ENCODE data around the gene FRMPD4.

FRMPD4 gene

DNA sequence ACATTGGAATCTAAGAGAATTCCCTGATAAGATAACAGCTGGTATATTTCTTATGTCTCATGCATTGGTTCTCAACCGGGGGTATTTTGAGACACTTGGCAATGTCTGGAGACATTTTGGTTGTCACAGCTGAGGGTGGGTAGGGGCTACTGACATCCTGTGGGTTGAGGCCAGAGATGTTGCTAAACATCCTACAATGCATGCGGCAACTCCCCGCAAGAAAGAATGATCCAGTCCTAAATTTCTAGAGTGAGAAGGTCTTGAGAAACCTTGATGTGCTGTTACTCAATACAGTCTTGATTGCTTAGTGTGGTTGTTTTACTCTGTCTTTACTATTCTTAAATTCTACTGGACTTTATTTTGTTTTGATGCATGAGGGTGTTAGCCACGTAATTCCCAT is 287.2 kb downstream of the FRMPD4 start:
- DNase-seq (ENCODE audit: low read depth in 2 of 2, low spot score in 1 of 2), result no peak

DNA sequence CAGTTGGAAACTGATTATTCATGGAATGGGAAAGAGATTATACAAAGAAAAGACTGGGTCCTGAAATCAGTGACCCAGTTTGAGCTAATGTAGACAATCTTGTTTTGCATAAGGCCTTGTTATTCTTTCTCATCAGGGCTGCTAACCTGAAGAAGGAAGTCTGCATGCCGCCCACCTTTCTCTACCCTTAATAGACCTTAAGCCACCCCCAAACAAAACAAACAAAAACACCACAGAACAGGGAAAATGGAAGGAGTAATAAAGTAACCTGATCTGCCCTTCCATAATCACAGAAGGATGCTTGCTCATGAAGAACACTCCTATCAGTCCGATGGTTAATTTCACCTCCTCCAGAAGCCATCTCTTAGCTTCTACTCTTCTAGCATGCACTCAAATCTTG is 288.1 kb downstream of the FRMPD4 start:
- no peak for DNase-seq (ENCODE audit: low read depth in 2 of 2, low spot score in 1 of 2)

DNA sequence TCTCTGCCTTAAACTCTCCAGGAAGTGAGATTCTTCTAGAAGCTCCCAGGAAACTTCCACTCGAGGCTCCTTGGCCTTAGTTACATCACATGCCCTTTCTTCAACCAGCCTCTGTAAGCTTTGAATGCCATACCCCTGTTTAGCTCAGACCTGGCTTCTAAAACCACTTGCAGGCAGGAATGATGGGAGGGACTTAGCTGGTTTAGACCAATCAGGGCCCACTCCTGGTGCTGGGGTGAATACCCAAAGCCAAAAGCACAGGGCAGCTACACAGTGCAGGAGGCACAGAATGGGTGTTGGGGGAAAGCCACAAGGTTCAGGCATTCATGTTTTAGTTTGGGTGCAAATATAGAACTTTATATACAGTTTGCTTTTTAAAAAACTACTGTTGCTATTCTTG is 296.2 kb downstream of the FRMPD4 start:
- no peak for DNase-seq (ENCODE audit: low read depth in 2 of 2, low spot score in 1 of 2)

- DNase-seq (ENCODE audit: low read depth in 2 of 2, low spot score in 1 of 2), result no peak
Measured at GRCh38 chrX:12439416-12439815, 301.1 kb downstream of the FRMPD4 start.

GRCh38 chrX:12440246-12440645 is 302.0 kb downstream of the FRMPD4 start:
- no peak for DNase-seq (ENCODE audit: low read depth in 2 of 2, low spot score in 1 of 2)

DNA sequence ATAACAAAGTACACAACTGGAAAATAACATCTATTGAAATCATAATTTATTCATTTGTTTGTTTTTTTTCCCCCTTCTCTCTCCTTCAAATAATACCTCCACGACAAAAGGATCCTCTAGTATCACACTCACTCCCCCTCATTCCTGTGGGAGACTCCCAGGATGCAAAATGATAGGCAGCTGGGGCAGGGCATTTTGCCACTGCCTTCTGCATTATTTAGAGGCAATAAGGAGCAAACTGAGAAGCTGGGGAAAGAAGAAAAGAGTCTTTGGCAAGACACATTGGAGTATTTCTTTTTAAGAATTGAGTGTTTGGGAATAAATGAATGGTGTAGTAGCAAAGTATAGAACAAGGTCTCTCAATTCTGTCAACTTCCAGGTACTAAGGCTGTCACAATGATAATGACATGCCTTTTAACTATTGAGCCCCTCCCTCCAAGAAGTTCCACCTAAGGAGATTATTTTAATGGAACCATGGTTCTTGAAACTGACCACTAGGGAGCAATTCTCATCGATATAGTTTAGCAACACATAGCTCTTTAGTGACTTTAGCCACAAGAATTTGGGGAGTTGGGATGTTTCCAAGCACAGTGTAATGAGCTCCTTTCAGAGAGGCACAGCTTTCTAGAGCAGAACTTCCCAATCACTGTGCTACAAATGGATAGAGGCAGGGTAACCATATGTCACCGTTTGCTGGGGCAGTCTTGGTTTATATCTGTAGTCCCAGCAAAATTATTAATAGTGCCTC is 303.3 kb downstream of the FRMPD4 start:
- DNase-seq (ENCODE audit: low read depth in 2 of 2, low spot score in 1 of 2), result no peak

- DNase-seq (ENCODE audit: low read depth in 2 of 2, low spot score in 1 of 2), result no peak
Measured at GRCh38 chrX:12443534-12444098, 305.3 kb downstream of the FRMPD4 start.

GRCh38 chrX:12446342-12447075 is 308.2 kb downstream of the FRMPD4 start:
- no peak for DNase-seq (ENCODE audit: low read depth in 2 of 2, low spot score in 1 of 2)

DNA sequence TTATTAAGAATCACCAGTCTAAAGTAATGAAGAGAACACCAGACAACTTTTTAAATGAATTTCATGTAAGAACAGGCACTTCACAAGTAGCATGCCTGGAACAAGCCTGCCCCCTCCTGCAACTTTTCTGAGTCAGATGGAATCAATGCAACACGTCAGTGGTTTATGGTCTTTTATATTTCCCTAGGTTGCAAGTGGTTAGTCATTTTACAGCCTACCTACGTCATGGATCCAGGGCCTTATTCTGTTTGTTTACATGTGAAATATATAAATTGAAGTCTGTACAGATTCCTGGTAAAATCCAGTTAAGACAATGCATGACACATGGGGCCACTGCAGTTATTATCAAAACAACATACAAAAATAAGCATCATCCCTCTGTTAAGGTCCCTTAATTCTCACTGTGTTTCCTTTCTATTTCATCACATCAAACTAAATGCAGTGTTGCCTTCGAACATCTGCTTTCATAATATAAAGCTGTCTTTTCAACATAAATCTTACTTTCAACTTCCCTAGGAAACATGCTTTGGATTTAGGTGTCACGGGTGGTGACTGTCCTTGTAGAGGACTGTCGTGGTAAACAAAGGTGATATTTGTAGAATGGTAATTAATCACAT is 309.3 kb downstream of the FRMPD4 start:
- no peak for DNase-seq (ENCODE audit: low read depth in 2 of 2, low spot score in 1 of 2)

DNA sequence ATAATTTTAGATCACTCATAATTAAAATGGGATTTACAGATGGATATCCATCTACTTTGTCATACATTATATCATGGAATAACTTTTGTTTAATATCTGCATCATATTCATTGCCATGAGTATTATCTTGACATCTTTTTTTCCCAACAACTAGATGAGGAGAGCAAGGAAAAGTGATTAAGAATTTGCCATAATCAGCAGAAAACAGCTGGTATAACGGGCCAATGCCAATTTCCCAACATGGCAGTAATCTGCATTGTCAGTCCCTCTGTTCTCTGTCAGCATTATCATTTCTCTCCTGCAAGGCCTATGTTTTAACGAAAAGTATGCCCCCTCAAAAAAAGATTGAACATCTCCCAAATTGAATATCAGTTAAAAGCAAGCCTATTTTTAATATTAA is 314.0 kb downstream of the FRMPD4 start:
- DNase-seq (ENCODE audit: low read depth in 2 of 2, low spot score in 1 of 2), result no peak

DNA sequence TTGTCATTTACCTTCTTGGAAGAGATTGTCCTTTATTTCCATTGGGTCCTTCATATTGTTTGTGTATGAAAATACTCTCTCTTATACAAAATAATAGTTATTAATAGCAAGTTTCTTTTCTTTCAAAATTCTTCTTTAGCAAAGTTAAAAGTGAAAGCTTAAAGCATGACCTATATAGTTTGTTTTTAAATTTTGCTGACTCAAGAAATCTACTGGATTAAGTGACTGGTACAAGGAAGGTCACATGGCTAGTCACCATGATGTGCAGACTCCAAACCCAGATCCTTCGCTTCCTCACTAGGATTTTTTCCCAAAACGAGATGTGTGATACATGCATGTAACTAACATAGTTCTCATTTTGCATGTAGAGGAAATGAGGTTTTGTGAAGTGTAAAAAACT is 322.7 kb downstream of the FRMPD4 start:
- no peak for DNase-seq (ENCODE audit: low read depth in 2 of 2, low spot score in 1 of 2)

GRCh38 chrX:12463052-12463451 is 324.8 kb downstream of the FRMPD4 start:
- no peak for DNase-seq (ENCODE audit: low read depth in 2 of 2, low spot score in 1 of 2)

GRCh38 chrX:12463873-12464272 is 325.6 kb downstream of the FRMPD4 start:
- DNase-seq (ENCODE audit: low read depth in 2 of 2, low spot score in 1 of 2), result no peak

- no peak for DNase-seq (ENCODE audit: low read depth in 2 of 2, low spot score in 1 of 2)
Measured at GRCh38 chrX:12467321-12467720, 329.0 kb downstream of the FRMPD4 start.

- no peak for DNase-seq (ENCODE audit: low read depth in 2 of 2, low spot score in 1 of 2)
Measured at GRCh38 chrX:12469296-12469695, 331.0 kb downstream of the FRMPD4 start.

- no peak for DNase-seq (ENCODE audit: low read depth in 2 of 2, low spot score in 1 of 2)
Measured at GRCh38 chrX:12471061-12471460, 332.8 kb downstream of the FRMPD4 start.

DNA sequence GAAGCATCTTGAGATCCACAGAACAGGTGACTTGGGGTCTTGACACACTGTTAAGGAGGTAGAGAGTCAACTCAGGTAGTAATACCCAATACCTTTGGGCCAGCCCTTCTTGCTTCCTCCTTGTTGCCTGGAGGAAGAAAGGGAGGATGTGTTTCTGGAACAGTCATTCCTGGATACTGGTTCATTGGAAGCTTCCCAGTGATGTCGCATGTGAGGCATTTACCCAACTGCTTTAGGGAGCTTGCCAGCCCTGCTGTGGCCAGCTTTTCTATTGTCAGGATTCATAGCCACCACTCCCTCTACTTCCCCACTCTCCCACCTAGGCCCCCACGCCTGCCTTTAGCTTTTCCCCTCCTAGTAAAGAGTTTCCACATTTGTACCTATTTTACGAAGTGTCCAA is 342.7 kb downstream of the FRMPD4 start:
- DNase-seq (ENCODE audit: low read depth in 2 of 2, low spot score in 1 of 2), result no peak

DNA sequence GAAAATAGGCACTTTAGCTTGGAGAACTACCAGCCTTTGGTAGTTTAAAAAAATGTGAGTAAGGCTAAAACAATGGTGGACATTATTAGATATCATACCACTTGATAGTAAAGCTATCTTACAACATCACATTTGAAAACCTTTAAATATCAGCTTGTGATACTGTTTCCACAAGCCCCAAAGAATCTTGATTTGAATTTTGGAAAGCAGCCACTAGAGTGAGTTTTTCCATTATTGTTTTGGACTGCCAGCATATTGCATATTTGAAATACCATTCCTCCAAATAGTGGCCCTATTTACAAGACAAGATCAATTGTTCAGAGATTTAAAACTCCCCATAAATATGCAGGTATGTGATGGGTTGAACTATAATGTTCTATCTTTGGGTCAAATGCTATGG is 349.9 kb downstream of the FRMPD4 start:
- no peak for DNase-seq (ENCODE audit: low read depth in 2 of 2, low spot score in 1 of 2)

DNA sequence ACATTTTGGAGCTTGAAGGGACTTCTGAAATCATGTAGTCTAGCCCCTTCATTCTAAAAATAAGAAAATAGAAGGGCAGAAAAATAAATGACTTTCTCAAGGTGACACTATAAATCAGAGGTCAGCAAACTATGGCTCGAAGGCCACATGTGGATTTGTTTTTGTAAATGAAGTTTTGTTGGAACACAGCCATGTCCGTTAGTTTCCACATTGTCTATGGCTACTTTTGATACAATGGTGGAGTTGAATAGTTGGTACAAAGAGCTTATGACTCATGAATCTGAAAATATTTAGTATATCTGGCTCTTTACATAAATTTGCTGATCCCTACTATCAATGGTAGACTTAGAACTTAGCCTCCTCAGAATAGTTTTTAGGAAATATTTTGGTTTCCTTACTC is 350.5 kb downstream of the FRMPD4 start:
- DNase-seq (ENCODE audit: low read depth in 2 of 2, low spot score in 1 of 2), result no peak

DNA sequence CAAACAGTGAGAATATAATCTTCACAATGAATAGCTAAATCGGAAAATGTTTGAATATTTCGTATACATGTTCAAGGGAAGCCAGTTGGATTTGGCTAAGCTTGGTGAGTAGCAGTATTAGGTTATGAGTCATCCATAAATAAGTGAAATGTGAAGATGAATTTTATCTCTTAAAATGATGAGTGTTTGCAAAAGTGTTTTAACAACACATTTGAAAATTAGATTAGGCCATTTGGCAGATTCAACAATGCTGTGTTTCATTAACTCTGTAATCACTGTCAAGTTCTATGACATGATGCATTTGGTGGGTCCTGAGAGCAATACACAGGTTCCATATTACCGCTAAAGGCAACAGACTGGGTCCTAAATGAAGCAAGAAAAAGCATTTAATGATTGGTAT is 351.1 kb downstream of the FRMPD4 start:
- no peak for DNase-seq (ENCODE audit: low read depth in 2 of 2, low spot score in 1 of 2)

DNA sequence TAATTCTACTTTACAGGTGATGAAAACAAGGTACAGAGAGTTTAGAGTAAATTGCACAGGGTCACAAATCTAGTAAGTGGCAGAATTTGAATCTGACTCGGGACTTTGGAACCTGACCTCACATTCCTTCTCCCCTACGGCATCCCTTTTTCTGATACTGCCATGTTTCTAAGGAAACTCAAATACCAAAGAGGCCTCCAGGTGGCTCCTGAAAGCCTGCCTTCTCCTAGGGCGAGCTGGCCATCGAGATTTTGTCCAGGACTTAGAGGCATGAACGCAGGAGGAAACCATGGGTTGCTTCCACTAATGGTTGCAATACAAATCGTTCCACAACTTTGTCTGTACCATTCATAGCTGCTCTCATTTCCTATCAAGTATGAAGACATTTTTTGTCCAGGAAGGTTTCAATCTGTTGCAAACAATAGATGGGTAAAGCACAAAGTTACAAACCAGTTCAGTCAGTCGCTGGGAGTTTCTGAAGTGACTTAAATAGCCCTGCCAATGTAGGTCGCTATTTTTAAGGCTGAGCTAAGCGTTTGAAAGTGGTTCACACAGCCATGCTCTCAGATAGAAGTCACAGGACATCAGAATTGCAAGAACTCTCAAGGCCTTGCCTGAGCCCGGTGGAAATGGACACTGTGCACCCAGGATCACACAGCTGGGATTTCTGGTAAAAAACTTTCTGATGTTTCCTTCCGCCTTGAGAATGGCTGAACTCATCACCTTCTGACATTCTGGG is 356.3 kb downstream of the FRMPD4 start:
- DNase-seq (ENCODE audit: low read depth in 2 of 2, low spot score in 1 of 2), result no peak

All from stimulated activated CD8-positive, alpha-beta memory T cell treated with anti-CD3 and anti-CD28 coated beads, Interleukin-4, amount 100 ng/mL, for 1 hour (primary cell).